Activated T-cell treated with anti-CD3 and anti-CD28 coated beads, Interleukin-2, amount 50 U/mL, for 24 hours (primary cell): ENCODE measurements around the gene SURF4.
A peak's percentile ranks its signal among the peaks of the same experiment; 100 is the strongest.

Experiments used
- DNase-seq: peaks from one replicate; pipeline ENCODE4 v3.0.0-alpha.2; 2020
- H3K27ac Mint-ChIP-seq: 2 replicates; pipeline ENCODE4 v1.8.0; 2020; ENCODE audit warnings: mild to moderate bottlenecking, mixed read lengths
- H3K27me3 Mint-ChIP-seq: 2 replicates; pipeline ENCODE4 v1.8.0; 2020; ENCODE audit warnings: mixed read lengths
- H3K36me3 Mint-ChIP-seq: 2 replicates; pipeline ENCODE4 v1.8.0; 2020; ENCODE audit warnings: low read depth, mixed read lengths
- H3K4me1 Mint-ChIP-seq: 2 replicates; pipeline ENCODE4 v1.8.0; 2020; ENCODE audit warnings: low read depth, mixed read lengths
- H3K4me3 Mint-ChIP-seq: 2 replicates; pipeline ENCODE4 v1.8.0; 2020; ENCODE audit warnings: mild to moderate bottlenecking, moderate library complexity, mixed read lengths
- H3K9me3 Mint-ChIP-seq: 2 replicates; pipeline ENCODE4 v1.8.0; 2020; ENCODE audit warnings: mixed read lengths

Gene SURF4

GRCh38 chr9:133359399-133360175 is 16.3 kb downstream of the SURF4 start:
- H3K9me3 Mint-ChIP-seq: no peaks in the 10 kb centered on the region
- peak overlapping the region; percentile 93 for H3K27ac Mint-ChIP-seq
- H3K4me3 Mint-ChIP-seq: no peak overlapping the region
- H3K4me1 Mint-ChIP-seq: peaks cover 60% of the 10 kb centered on the region
- DNase-seq: peak; percentile 51
- no peaks in the 10 kb centered on the region for H3K27me3 Mint-ChIP-seq
- H3K36me3 Mint-ChIP-seq: peaks cover 80% of the 10 kb centered on the region

- DNase-seq: no peak
- peaks cover 76% of the 10 kb centered on the region for H3K36me3 Mint-ChIP-seq
- H3K27ac Mint-ChIP-seq: peak overlapping the region; percentile 93
- H3K9me3 Mint-ChIP-seq: no peaks in the 10 kb centered on the region
- H3K4me1 Mint-ChIP-seq: peaks cover 72% of the 10 kb centered on the region
- peak overlapping the region; percentile 91 for H3K4me3 Mint-ChIP-seq
- H3K27me3 Mint-ChIP-seq: no peaks in the 10 kb centered on the region
Observed at GRCh38 chr9:133357656-133358055, 18.2 kb downstream of the SURF4 start.

- Mint-ChIP-seq H3K9me3 (no peaks in the 10 kb centered on the region), H3K27me3 (no peaks in the 10 kb centered on the region), H3K4me3 (peak within 1 kb of the TSS; percentile 91), H3K4me1 (peaks cover 70% of the 10 kb centered on the region), H3K27ac (peak within 1 kb of the TSS; percentile 99), H3K36me3 (peaks cover 76% of the 10 kb centered on the region)
- peak; percentile 94 for DNase-seq
Observed at GRCh38 chr9:133356391-133357091, 19.3 kb downstream of the SURF4 start, which contains the start of the genes SURF1 and SURF2. SURF1 (minus strand) TSS chr9:133356487; CDS start chr9:133356453, 34 bp downstream. SURF2 (plus strand) TSS chr9:133356550; CDS start chr9:133356593, 43 bp downstream.

- H3K4me3 Mint-ChIP-seq: peak overlapping the region; percentile 91
- H3K27ac Mint-ChIP-seq: peak overlapping the region; percentile 99
- H3K36me3 Mint-ChIP-seq: peaks cover 76% of the 10 kb centered on the region
- no peak for DNase-seq
- H3K27me3 Mint-ChIP-seq: no peaks in the 10 kb centered on the region
- no peaks in the 10 kb centered on the region for H3K9me3 Mint-ChIP-seq
- H3K4me1 Mint-ChIP-seq: peaks cover 70% of the 10 kb centered on the region
Observed at GRCh38 chr9:133355881-133356357, 19.9 kb downstream of the SURF4 start.

GRCh38 chr9:133354766-133355165 is 21.1 kb downstream of the SURF4 start:
- no peaks in the 10 kb centered on the region for H3K27me3 Mint-ChIP-seq
- H3K4me3 Mint-ChIP-seq: peak overlapping the region; percentile 91
- H3K36me3 Mint-ChIP-seq: peaks cover 77% of the 10 kb centered on the region
- H3K27ac Mint-ChIP-seq: peak overlapping the region; percentile 99
- no peaks in the 10 kb centered on the region for H3K9me3 Mint-ChIP-seq
- no peak for DNase-seq
- H3K4me1 Mint-ChIP-seq: peaks cover 71% of the 10 kb centered on the region

GRCh38 chr9:133353548-133353947 is 22.3 kb downstream of the SURF4 start:
- no peaks in the 10 kb centered on the region for H3K9me3 Mint-ChIP-seq
- DNase-seq: no peak
- no peaks in the 10 kb centered on the region for H3K27me3 Mint-ChIP-seq
- peak overlapping the region; percentile 99 for H3K27ac Mint-ChIP-seq
- H3K36me3 Mint-ChIP-seq: peaks cover 77% of the 10 kb centered on the region
- H3K4me3 Mint-ChIP-seq: no peak overlapping the region
- H3K4me1 Mint-ChIP-seq: peaks cover 71% of the 10 kb centered on the region

GRCh38 chr9:133352635-133353340 is 23.1 kb downstream of the SURF4 start:
- Mint-ChIP-seq H3K4me3 (peak overlapping the region; percentile 15), H3K27me3 (no peaks in the 10 kb centered on the region), H3K27ac (peak overlapping the region; percentile 99)

GRCh38 chr9:133351908-133352634 is 23.8 kb downstream of the SURF4 start:
- no peaks in the 10 kb centered on the region for H3K27me3 Mint-ChIP-seq
- peaks cover 57% of the 10 kb centered on the region for H3K4me1 Mint-ChIP-seq
- H3K9me3 Mint-ChIP-seq: no peaks in the 10 kb centered on the region
- H3K4me3 Mint-ChIP-seq: peak overlapping the region; percentile 39
- DNase-seq: peak; percentile 70
- peak overlapping the region; percentile 99 for H3K27ac Mint-ChIP-seq
- H3K36me3 Mint-ChIP-seq: peaks cover 72% of the 10 kb centered on the region

More at GRCh38 chr9:133352635-133353340, 23.1 kb downstream of the SURF4 start:
- Mint-ChIP-seq H3K4me1 (peaks cover 64% of the 10 kb centered on the region), H3K9me3 (no peaks in the 10 kb centered on the region), H3K36me3 (peaks cover 77% of the 10 kb centered on the region)
- peak; percentile 53 for DNase-seq

- Mint-ChIP-seq H3K27ac (peak overlapping the region; percentile 99), H3K27me3 (no peaks in the 10 kb centered on the region), H3K4me3 (peak overlapping the region; percentile 98), H3K9me3 (no peaks in the 10 kb centered on the region), H3K4me1 (peaks cover 60% of the 10 kb centered on the region), H3K36me3 (peaks cover 74% of the 10 kb centered on the region)
- no peak for DNase-seq
Observed at GRCh38 chr9:133351526-133351907, 24.3 kb downstream of the SURF4 start.

GRCh38 chr9:133349965-133350616 is 25.8 kb downstream of the SURF4 start:
- peaks cover 64% of the 10 kb centered on the region for H3K4me1 Mint-ChIP-seq
- peak overlapping the region; percentile 98 for H3K4me3 Mint-ChIP-seq
- H3K27me3 Mint-ChIP-seq: no peaks in the 10 kb centered on the region
- H3K27ac Mint-ChIP-seq: peak overlapping the region; percentile 99
- peaks cover 85% of the 10 kb centered on the region for H3K36me3 Mint-ChIP-seq
- H3K9me3 Mint-ChIP-seq: no peaks in the 10 kb centered on the region
- DNase-seq: no peak

- no peaks in the 10 kb centered on the region for H3K9me3 Mint-ChIP-seq
- H3K4me1 Mint-ChIP-seq: peaks cover 52% of the 10 kb centered on the region
- DNase-seq: no peak
- H3K36me3 Mint-ChIP-seq: peaks cover 92% of the 10 kb centered on the region
- H3K4me3 Mint-ChIP-seq: peak overlapping the region; percentile 98
- H3K27ac Mint-ChIP-seq: peak overlapping the region; percentile 99
- H3K27me3 Mint-ChIP-seq: no peaks in the 10 kb centered on the region
Observed at GRCh38 chr9:133348718-133349573, 26.9 kb downstream of the SURF4 start.

- peaks cover 94% of the 10 kb centered on the region for H3K36me3 Mint-ChIP-seq
- H3K4me3 Mint-ChIP-seq: peak within 1 kb of the TSS; percentile 98
- no peaks in the 10 kb centered on the region for H3K27me3 Mint-ChIP-seq
- H3K27ac Mint-ChIP-seq: peak within 1 kb of the TSS; percentile 99
- peaks cover 48% of the 10 kb centered on the region for H3K4me1 Mint-ChIP-seq
- H3K9me3 Mint-ChIP-seq: no peaks in the 10 kb centered on the region
- DNase-seq: peak; percentile 92
Observed at GRCh38 chr9:133347985-133348717, 27.7 kb downstream of the SURF4 start, which contains the start of the genes MED22 and RPL7A. MED22 (minus strand) TSS chr9:133348131; CDS start chr9:133346662, 1,469 bp downstream. RPL7A (plus strand) TSS chr9:133348218; CDS start chr9:133348244, 26 bp downstream.
